Body of pancreas (tissue), 4 donors: ENCODE data around the gene ZNF343.

Experiments
- CTCF ChIP-seq, 7 experiments: fragments of 450-650 bp in 4 of 7; fragments of 200-600 bp in 3 of 7; sonication (generic) in 3 of 7; IDR thresholded peaks; one replicate each; pipeline ENCODE4 v1.5.1; 2016 to 2019; ENCODE audit warnings: antibody characterized with exemption in 7 of 7
- POLR2A ChIP-seq, 3 donors: fragments of 450-650 bp; IDR thresholded peaks; one replicate each; pipeline ENCODE4 v1.6.1; 2016; ENCODE audit warnings: antibody characterized with exemption in 3 of 3, mild to moderate bottlenecking in 2 of 3

DNA sequence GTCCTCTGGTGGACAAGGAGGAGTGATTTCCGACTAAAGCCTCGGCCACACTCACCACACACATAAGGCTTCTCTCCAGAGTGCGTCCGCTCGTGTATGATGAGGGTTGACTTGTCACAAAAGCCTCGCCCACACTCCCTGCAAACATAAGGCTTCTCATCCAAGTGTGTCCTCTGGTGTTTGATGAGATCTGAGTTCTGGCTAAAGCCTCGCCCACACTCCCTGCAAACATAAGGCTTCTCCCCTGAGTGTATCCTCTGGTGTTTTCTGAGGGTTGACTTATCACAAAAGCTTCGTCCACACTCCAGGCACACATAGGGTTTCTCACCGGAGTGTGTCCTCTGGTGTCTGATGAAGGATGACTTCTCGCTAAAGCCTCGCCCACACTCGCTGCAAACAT, 25.2 kb downstream of the ZNF343 start:
- TF ChIP-seq CTCF (IDR thresholded peaks at IDR 0.05) (no peak), POLR2A (IDR thresholded peaks at IDR 0.05) (no peak)
